Measurements from ENCODE around the gene RAB18.

Gene RAB18

GRCh38 chr10:27504007-27504807 is at the start of gene RAB18:
Gene RAB18 (plus strand): TSS chr10:27504304. CDS start chr10:27504370, 66 bp downstream.
- TF ChIP-seq MYC (IDR thresholded peaks at IDR 0.05; ENCODE audit: low read depth, low read length) = peak; percentile 51; the same call in 1 of the 2 replicates
- no peak for TF ChIP-seq CTCF (IDR thresholded peaks at IDR 0.05; ENCODE audit: low read depth, low read length)
- TF ChIP-seq POLR2A (IDR thresholded peaks at IDR 0.05; ENCODE audit: extremely low read depth, insufficient read length) = peak; percentile 58
- peak; percentile 38 for TF ChIP-seq MAX (IDR thresholded peaks at IDR 0.05; ENCODE audit: low read depth, low read length)
- H3K4me3 ChIP-seq (ENCODE audit: low read depth, low read length) = peak within 1 kb of the TSS; percentile 81
- peak; percentile 96 for DNase-seq (ENCODE audit: low read depth)

GRCh38 chr10:27454837-27455236 is 49.3 kb upstream of the RAB18 start:
- no peak for TF ChIP-seq MYC (IDR thresholded peaks at IDR 0.05; ENCODE audit: low read depth, low read length)
- no peak for TF ChIP-seq CTCF (IDR thresholded peaks at IDR 0.05; ENCODE audit: low read depth, low read length)
- no peak for TF ChIP-seq MAX (IDR thresholded peaks at IDR 0.05; ENCODE audit: low read depth, low read length)
- no peak for TF ChIP-seq POLR2A (IDR thresholded peaks at IDR 0.05; ENCODE audit: extremely low read depth, insufficient read length)
- H3K4me3 ChIP-seq (ENCODE audit: low read depth, low read length) = no peak overlapping the region
- no peak for DNase-seq (ENCODE audit: low read depth)

- peak; percentile 17 for DNase-seq (ENCODE audit: low read depth)
- TF ChIP-seq POLR2A (IDR thresholded peaks at IDR 0.05; ENCODE audit: extremely low read depth, insufficient read length) (no peak), MYC (IDR thresholded peaks at IDR 0.05; ENCODE audit: low read depth, low read length) (no peak), CTCF (IDR thresholded peaks at IDR 0.05; ENCODE audit: low read depth, low read length) (no peak), MAX (IDR thresholded peaks at IDR 0.05; ENCODE audit: low read depth, low read length) (no peak)
- H3K4me3 ChIP-seq (ENCODE audit: low read depth, low read length) = no peak overlapping the region
These were observed 46.7 kb upstream of the RAB18 start for GRCh38 chr10:27457261-27457945.

- TF ChIP-seq MAX (IDR thresholded peaks at IDR 0.05; ENCODE audit: low read depth, low read length) = no peak
- no peak for TF ChIP-seq POLR2A (IDR thresholded peaks at IDR 0.05; ENCODE audit: extremely low read depth, insufficient read length)
- TF ChIP-seq CTCF (IDR thresholded peaks at IDR 0.05; ENCODE audit: low read depth, low read length) = no peak
- TF ChIP-seq MYC (IDR thresholded peaks at IDR 0.05; ENCODE audit: low read depth, low read length) = no peak
- H3K4me3 ChIP-seq (ENCODE audit: low read depth, low read length) = no peak overlapping the region
- DNase-seq (ENCODE audit: low read depth) = peak; percentile 55
These were observed 46.1 kb upstream of the RAB18 start for GRCh38 chr10:27457966-27458365.

GRCh38 chr10:27461312-27461711 is 42.8 kb upstream of the RAB18 start:
- TF ChIP-seq MAX (IDR thresholded peaks at IDR 0.05; ENCODE audit: low read depth, low read length) (no peak), MYC (IDR thresholded peaks at IDR 0.05; ENCODE audit: low read depth, low read length) (no peak), CTCF (IDR thresholded peaks at IDR 0.05; ENCODE audit: low read depth, low read length) (no peak)
- no peak overlapping the region for H3K4me3 ChIP-seq (ENCODE audit: low read depth, low read length)
- DNase-seq (ENCODE audit: low read depth) = no peak

All from NB4 (cell line).